H1 (cell line): ENCODE measurements around the gene SLC2A3. TPM values are rescaled to one million over a fixed set of nuclear protein-coding genes. Genes with fewer than 3 reads are reported as not detected.

ENCODE experiments used
- CTCF ChIA-PET: fragments of 300-600 bp; sonication (Branson Sonifier 250); formaldehyde crosslinking; loops from one replicate; lab custom pipeline; 2021; ENCODE audit not compliant: partially characterized antibody; lab: Charles Lee
- POLR2A ChIA-PET: fragments of 300-600 bp; sonication (Branson Sonifier 250); formaldehyde crosslinking; loops from one replicate; lab custom pipeline; 2021; ENCODE audit warnings: inconsistent platforms; ENCODE audit not compliant: partially characterized antibody; lab: Charles Lee
- DNase-seq, 2 experiments: peaks; one replicate each; pipeline versions ENCODE4 v3.0.0 to v3.0.0-alpha.2; 2010 to 2022; ENCODE audit warnings: low spot score in 2 of 2, low read depth in 1 of 2, mixed read lengths in 1 of 2
- FAIRE-seq: peaks from 2 replicates; lab custom pipeline; 2011; peaks lifted over from hg19 to GRCh38; lab: Jason Lieb, UNC
- H2AFZ ChIP-seq: 2 replicates; pipeline ENCODE4 v1.8.1; 2012; ENCODE audit warnings: low read length, inconsistent platforms
- H2AK5ac ChIP-seq: 2 replicates; pipeline ENCODE4 v1.6.1; 2013; ENCODE audit warnings: low read depth, low read length
- H2BK120ac ChIP-seq: replicated peaks from 2 replicates; pipeline ENCODE3; 2013; ENCODE audit warnings: low read depth, low read length, inconsistent platforms
- H2BK12ac ChIP-seq: 2 replicates; pipeline ENCODE4 v1.6.1; 2013; ENCODE audit warnings: low read depth, low read length
- H2BK15ac ChIP-seq: 2 replicates; pipeline ENCODE4 v1.6.1; 2013; ENCODE audit warnings: low read length
- H2BK20ac ChIP-seq: 2 replicates; pipeline ENCODE4 v1.6.1; 2013; ENCODE audit warnings: low read length
- H2BK5ac ChIP-seq: 2 replicates; pipeline ENCODE4 v1.6.1; 2013; ENCODE audit warnings: low read depth, low read length
- H3K14ac ChIP-seq: 2 replicates; pipeline ENCODE4 v1.6.1; 2013; ENCODE audit warnings: inconsistent platforms; ENCODE audit not compliant: insufficient read length
- H3K18ac ChIP-seq: 2 replicates; pipeline ENCODE4 v1.6.1; 2013; ENCODE audit warnings: low read length; ENCODE audit errors: extremely low read depth
- H3K23ac ChIP-seq: 2 replicates; pipeline ENCODE4 v1.6.1; 2013; ENCODE audit warnings: inconsistent platforms; ENCODE audit not compliant: insufficient read length
- H3K23me2 ChIP-seq: 2 replicates; pipeline ENCODE4 v1.6.1; 2013; ENCODE audit warnings: low read depth, low read length
- H3K27ac ChIP-seq: 2 replicates; pipeline ENCODE4 v1.6.1; 2011; ENCODE audit warnings: low read depth, low read length, inconsistent platforms
- H3K27me3 ChIP-seq, 4 experiments: replicated peaks in 1 of 4; 1 replicate in 1 of 4; 2 replicates in 3 of 4; pipeline versions ENCODE4 v1.6.1 to v1.8.1; 2011 to 2013; ENCODE audit warnings: low read length in 3 of 4, mild to moderate bottlenecking in 3 of 4, inconsistent platforms in 2 of 4, mixed read lengths in 2 of 4, moderate library complexity in 1 of 4; ENCODE audit not compliant: control insufficient read depth in 3 of 4, insufficient read depth in 3 of 4; ENCODE audit errors: extremely low read depth in 1 of 4
- H3K36me3 ChIP-seq, 4 experiments: 2 replicates each; pipeline versions ENCODE4 v1.6.1 to v1.8.1; 2011 to 2013; ENCODE audit warnings: mild to moderate bottlenecking in 4 of 4, low read length in 3 of 4, moderate library complexity in 2 of 4, control low read depth in 1 of 4, inconsistent platforms in 1 of 4; ENCODE audit not compliant: insufficient read depth in 4 of 4, control insufficient read depth in 2 of 4
- H3K4ac ChIP-seq: replicated peaks from 2 replicates; pipeline ENCODE3; 2013; ENCODE audit warnings: low read length, low read depth, mixed read lengths, inconsistent platforms; ENCODE audit not compliant: insufficient read length
- H3K4me1 ChIP-seq, 4 experiments: replicated peaks in 1 of 4; 1 replicate in 1 of 4; 2 replicates in 3 of 4; pipeline versions ENCODE4 v1.6.1 to v1.8.1; 2011 to 2013; ENCODE audit warnings: low read length in 3 of 4, inconsistent platforms in 2 of 4, mixed read lengths in 1 of 4; ENCODE audit not compliant: insufficient read depth in 4 of 4, control insufficient read depth in 3 of 4
- H3K4me2 ChIP-seq, 2 experiments: 2 replicates each; pipeline versions ENCODE4 v1.6.1 to v1.8.1; 2011 to 2013; ENCODE audit warnings: low read depth in 2 of 2, low read length in 2 of 2, control low read depth in 1 of 2, inconsistent platforms in 1 of 2, mild to moderate bottlenecking in 1 of 2; ENCODE audit not compliant: insufficient read depth in 1 of 2
- H3K4me3 ChIP-seq, 4 experiments: fragments of 200-600, 300-600 bp in 1 of 4; sonication (generic), shearing (Covaris generic), sonication (Bioruptor Twin) in 1 of 4; 2 replicates each; pipeline versions ENCODE4 v1.5.1 to v1.8.1; 2011 to 2016; ENCODE audit warnings: low read length in 4 of 4, low read depth in 3 of 4, control low read depth in 2 of 4, inconsistent platforms in 2 of 4, mild to moderate bottlenecking in 2 of 4, mixed read lengths in 1 of 4, moderate library complexity in 1 of 4; ENCODE audit not compliant: insufficient read depth in 2 of 4; ENCODE audit errors: extremely low read depth in 1 of 4
- H3K56ac ChIP-seq: replicated peaks from 2 replicates; pipeline ENCODE3; 2013; ENCODE audit warnings: low read depth, mild to moderate bottlenecking, mixed read lengths, low read length, inconsistent platforms; ENCODE audit not compliant: insufficient read length
- H3K79me1 ChIP-seq: 2 replicates; pipeline ENCODE4 v1.6.1; 2013; ENCODE audit warnings: low read depth, low read length, control low read depth
- H3K79me2 ChIP-seq, 2 experiments: 2 replicates each; pipeline versions ENCODE4 v1.6.1 to v1.8.1; 2012 to 2013; ENCODE audit warnings: low read length in 2 of 2, mild to moderate bottlenecking in 2 of 2, inconsistent platforms in 1 of 2; ENCODE audit not compliant: insufficient read depth in 2 of 2, control insufficient read depth in 1 of 2
- H3K9ac ChIP-seq, 4 experiments: replicated peaks in 1 of 4; 1 replicate in 1 of 4; 2 replicates in 3 of 4; pipeline versions ENCODE4 v1.6.1 to v1.8.1; 2011 to 2013; ENCODE audit warnings: low read depth in 3 of 4, low read length in 3 of 4, control low read depth in 2 of 4, mild to moderate bottlenecking in 2 of 4, moderate library complexity in 2 of 4, inconsistent platforms in 1 of 4; ENCODE audit errors: extremely low read depth in 1 of 4
- H3K9me3 ChIP-seq, 2 experiments: 2 replicates each; pipeline versions ENCODE4 v1.6.1 to v1.8.1; 2012 to 2013; ENCODE audit warnings: mild to moderate bottlenecking in 2 of 2, moderate library complexity in 2 of 2, control low read depth in 1 of 2, inconsistent platforms in 1 of 2, low read depth in 1 of 2, low read length in 1 of 2, mixed read lengths in 1 of 2; ENCODE audit not compliant: insufficient read depth in 2 of 2
- H4K20me1 ChIP-seq, 2 experiments: replicated peaks in 1 of 2; 2 replicates each; pipeline versions ENCODE3 to v1.8.1; 2011 to 2013; ENCODE audit warnings: inconsistent platforms in 2 of 2, low read length in 2 of 2, mild to moderate bottlenecking in 1 of 2; ENCODE audit not compliant: insufficient read depth in 2 of 2, control insufficient read depth in 1 of 2
- H4K5ac ChIP-seq: 2 replicates; pipeline ENCODE4 v1.6.1; 2013; ENCODE audit warnings: low read length, low read depth, mixed read lengths, inconsistent platforms; ENCODE audit not compliant: insufficient read length
- H4K8ac ChIP-seq: 2 replicates; pipeline ENCODE4 v1.8.0; 2013; ENCODE audit warnings: mild to moderate bottlenecking, moderate library complexity, low read length, inconsistent platforms; ENCODE audit not compliant: insufficient read depth; ENCODE audit errors: extremely low read depth
- H4K91ac ChIP-seq: replicated peaks from 2 replicates; pipeline ENCODE3; 2013; ENCODE audit warnings: low read length, mixed read lengths, inconsistent platforms; ENCODE audit not compliant: insufficient read length
- JUN ChIP-seq: IDR thresholded peaks from 2 replicates; pipeline ENCODE4 v1.6.1; 2011; ENCODE audit warnings: low read depth, mild to moderate bottlenecking, improper control_type of control experiment, low read length
- NRF1 ChIP-seq: IDR thresholded peaks from 2 replicates; pipeline ENCODE4 v1.6.1; 2011; ENCODE audit warnings: mild to moderate bottlenecking, low read depth, low read length, improper control_type of control experiment
- RFX5 ChIP-seq: IDR thresholded peaks from 2 replicates; pipeline ENCODE4 v1.6.1; 2011; ENCODE audit warnings: low read depth, low read length, improper control_type of control experiment, borderline replicate concordance
- WGBS, 2 experiments: shearing (Covaris generic) in 1 of 2; methylation state at CpG; one replicate each; pipeline versions ENCODE4 v1.1.6 to v1.1.7; 2013 to 2015; ENCODE audit warnings: low lambda C conversion rate in 2 of 2, mixed read lengths in 2 of 2, inconsistent platforms in 1 of 2, low coverage in 1 of 2, missing lambda C conversion rate in 1 of 2; ENCODE audit not compliant: insufficient replicate concordance in 2 of 2, insufficient coverage in 1 of 2, insufficient read length in 1 of 2; ENCODE audit errors: extremely low coverage in 1 of 2, missing lambda C conversion rate in 1 of 2; 5-methylcytosine and 5-hydroxymethylcytosine counted together
- polyA plus RNA-seq, 7 experiments: library from polyadenylated mRNA; depleted of rRNA in 3 of 7; stranded (reverse) in 5 of 7; unstranded in 2 of 7; fragments of >200 nt in 5 of 7; fragments of 200-250 nt in 2 of 7; gene quantifications; 1 replicate in 5 of 7; 2 replicates in 1 of 7; 4 replicates in 1 of 7; pipeline versions ENCODE4 v1.2.1 to v1.2.3, GENCODE V29; 2011 to 2013; ENCODE audit warnings: missing spikeins in 2 of 7, mixed read lengths in 2 of 7
- total RNA-seq: library from RNA; stranded (reverse); fragmentation: NEBNext Ultra II Directional; extraction: Animal tissue kit (Norgen Biotek cat#: 25700); gene quantifications from 2 replicates; pipeline ENCODE4 v1.2.1, GENCODE V29; 2021

Gene SLC2A3
- total and polyA plus RNA-seq, 2 of the 8 experiments (the other 6 are each of a cell fraction or from before 2014, with no cell fraction given): 417 to 688 TPM

DNA sequence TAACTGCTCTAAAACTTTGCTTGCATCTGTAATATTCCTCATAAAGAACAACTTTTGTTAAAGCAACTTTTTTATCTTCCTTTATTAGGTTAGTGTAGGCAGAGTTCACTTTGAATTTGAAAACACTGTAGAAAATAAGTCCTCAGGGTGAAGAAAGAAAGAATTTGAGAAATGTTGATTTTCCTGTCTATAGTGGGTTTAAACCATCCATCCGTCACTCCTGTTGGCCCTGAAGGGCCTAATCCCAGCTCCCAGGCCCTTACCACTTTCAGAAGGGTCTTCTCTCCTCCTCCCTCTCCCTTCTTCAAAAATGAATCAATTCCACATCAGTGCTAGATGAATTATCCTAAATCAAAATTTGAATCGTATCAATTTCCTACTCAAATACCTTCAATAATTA, 4.9 kb upstream of the SLC2A3 start:
- no peak overlapping the region for H3K14ac ChIP-seq
- 75% methylated on average over 2 of the region's 2 CpGs; no CpG with 5 or more reads in 1 of the 2 experiments for WGBS, 2 experiments
- H4K91ac ChIP-seq: no peak overlapping the region
- no peaks in the 10 kb centered on the region for H3K79me1 ChIP-seq
- H2AFZ ChIP-seq: no peak overlapping the region
- H3K9ac ChIP-seq: no peak overlapping the region
- FAIRE-seq (no peak), DNase-seq (no peak)
- no peak overlapping the region for H3K18ac ChIP-seq
- H2BK20ac ChIP-seq: no peak overlapping the region
- no peak overlapping the region for H4K8ac ChIP-seq
- H3K9me3 ChIP-seq: no peaks in the 10 kb centered on the region
- ChIA-PET CTCF (interaction anchor here (1.1 to 2.4 kb wide), 2 partner anchors 20 to 109 kb away, joined by 3 to 19 read pairs; no protein-coding TSS in a partner anchor), POLR2A (interaction anchor here (0.5 to 11.2 kb wide), 2 partner anchors 23 to 249 kb away, joined by 3 to 300 read pairs; no protein-coding TSS in a partner anchor)
- H4K20me1 ChIP-seq: no peaks in the 10 kb centered on the region
- no peak overlapping the region for H3K27ac ChIP-seq
- H3K23me2 ChIP-seq: no peaks in the 10 kb centered on the region
- peaks cover under 1 to 1% of the 10 kb centered on the region in 2 experiments; a peak in 3 of 4 replicates for H3K79me2 ChIP-seq
- H3K56ac ChIP-seq: no peak overlapping the region
- no peak overlapping the region for H2BK5ac ChIP-seq
- no peak overlapping the region for H3K4me2 ChIP-seq
- H4K5ac ChIP-seq: no peak overlapping the region
- H3K23ac ChIP-seq: no peak overlapping the region
- H2BK12ac ChIP-seq: no peak overlapping the region
- H3K4me3 ChIP-seq: no peak overlapping the region
- no peak overlapping the region for H2BK120ac ChIP-seq
- H3K4me1 ChIP-seq: peaks cover 0 to 5% (median 1%) of the 10 kb centered on the region in 4 experiments; a peak in 2 of 7 replicates
- H3K36me3 ChIP-seq: no peaks in the 10 kb centered on the region
- H3K4ac ChIP-seq: no peak overlapping the region
- no peaks in the 10 kb centered on the region for H3K27me3 ChIP-seq
- H2BK15ac ChIP-seq: no peak overlapping the region
- no peak overlapping the region for H2AK5ac ChIP-seq
- no peak for TF ChIP-seq RFX5
- TF ChIP-seq JUN: no peak
- no peak for TF ChIP-seq NRF1
